ENCODE results near the gene CHTF8.

Gene CHTF8

GRCh38 chr16:69079697-69080096 is 52.7 kb downstream of the CHTF8 start:
- no peak for DNase-seq

GRCh38 chr16:69078073-69078472 is 54.3 kb downstream of the CHTF8 start:
- DNase-seq: no peak

- DNase-seq: no peak
These were observed 55.1 kb downstream of the CHTF8 start for GRCh38 chr16:69077251-69077650.

GRCh38 chr16:69073181-69073702 is 59.1 kb downstream of the CHTF8 start:
- no peak for DNase-seq

GRCh38 chr16:69072640-69072974 is 59.8 kb downstream of the CHTF8 start:
- no peak for DNase-seq

- no peak for DNase-seq
These were observed 61.4 kb downstream of the CHTF8 start for GRCh38 chr16:69071036-69071435.

GRCh38 chr16:69069504-69069903 is 62.9 kb downstream of the CHTF8 start:
- no peak for DNase-seq

Data from DMS 273 treated with DMSO at 0.1 percent for 48 hours (cell line).